ENCODE results near the gene FADS3.

Gene FADS3

GRCh38 chr11:61891331-61892084 lies at the start of gene FADS3:
Gene FADS3 (minus strand): TSS chr11:61891545. CDS start chr11:61891381, 164 bp downstream.
- DNase-seq = peak; percentile 55

GRCh38 chr11:61940466-61940865 lies 49.1 kb upstream of the FADS3 start:
- DNase-seq = no peak

- DNase-seq = no peak
Measured at GRCh38 chr11:61935861-61936260, 44.5 kb upstream of the FADS3 start.

- peak; percentile 0 for DNase-seq
Measured at GRCh38 chr11:61930933-61931332, 39.6 kb upstream of the FADS3 start.

GRCh38 chr11:61928606-61929005 lies 37.3 kb upstream of the FADS3 start:
- DNase-seq = no peak

- no peak for DNase-seq
Measured at GRCh38 chr11:61927501-61927900, 36.2 kb upstream of the FADS3 start.

GRCh38 chr11:61926235-61926634 lies 34.9 kb upstream of the FADS3 start:
- DNase-seq = peak; percentile 1

- no peak for DNase-seq
Measured at GRCh38 chr11:61925736-61926135, 34.4 kb upstream of the FADS3 start.

- peak; percentile 1 for DNase-seq
Measured at GRCh38 chr11:61924064-61924455, 32.7 kb upstream of the FADS3 start.

- peak; percentile 2 for DNase-seq
Measured at GRCh38 chr11:61923166-61924063, 32.1 kb upstream of the FADS3 start.

GRCh38 chr11:61922539-61922938 lies 31.2 kb upstream of the FADS3 start:
- peak; percentile 1 for DNase-seq

- peak; percentile 2 for DNase-seq
Measured at GRCh38 chr11:61921446-61921845, 30.1 kb upstream of the FADS3 start.

GRCh38 chr11:61919705-61920631 lies 28.6 kb upstream of the FADS3 start:
- DNase-seq = peak; percentile 2

GRCh38 chr11:61918938-61919704 lies 27.8 kb upstream of the FADS3 start:
- peak; percentile 2 for DNase-seq

GRCh38 chr11:61918251-61918937 lies 27.0 kb upstream of the FADS3 start:
- DNase-seq = peak; percentile 1

GRCh38 chr11:61917334-61918109 lies 26.2 kb upstream of the FADS3 start, which contains the start of gene RAB3IL1:
Gene RAB3IL1 (minus strand): TSS chr11:61917566. CDS start chr11:61917367, 199 bp downstream.
- peak; percentile 2 for DNase-seq

GRCh38 chr11:61916737-61917333 lies 25.5 kb upstream of the FADS3 start:
- no peak for DNase-seq

GRCh38 chr11:61914471-61915171 lies 23.3 kb upstream of the FADS3 start:
- DNase-seq = no peak

GRCh38 chr11:61913699-61914395 lies 22.5 kb upstream of the FADS3 start:
- DNase-seq = no peak

Data from stimulated activated CD4-positive, alpha-beta T cell treated with anti-CD3 and anti-CD28 coated beads, Interleukin-4, amount 100 ng/mL, for 24 hours (primary cell).